Measurements from ENCODE around the gene JARID2. TPM values are rescaled to one million over a fixed set of nuclear protein-coding genes. Genes with fewer than 3 reads are reported as not detected.
A peak's percentile ranks its signal among the peaks of the same experiment; 100 is the strongest.

The JARID2 gene
- total RNA-seq, 4 donors from 2014 or later, result 11.6 to 22.5 (median 16.4) TPM

DNA sequence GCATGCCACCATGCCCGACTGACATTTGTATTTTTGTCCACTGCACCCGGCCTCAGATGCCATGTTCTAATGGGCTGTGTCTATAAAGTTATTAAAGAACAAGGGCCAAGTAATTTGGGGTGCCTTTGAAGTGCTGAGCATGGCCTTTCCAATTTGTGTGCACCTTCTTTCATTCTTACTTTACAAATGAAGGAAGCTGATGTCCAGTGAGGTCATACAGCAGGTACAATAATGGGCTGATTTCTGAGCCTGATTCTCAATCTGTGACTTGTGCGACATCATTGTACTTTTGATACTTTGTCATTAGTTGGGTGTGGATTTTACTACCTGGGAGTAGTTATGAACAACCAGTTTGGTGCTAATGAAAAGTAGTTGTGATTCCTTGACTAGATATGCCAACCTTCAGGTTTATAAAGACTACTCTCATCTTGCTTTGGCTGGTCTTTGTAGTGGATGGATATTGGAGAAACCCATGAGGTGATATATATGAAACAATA is 94.3 kb downstream of the JARID2 start:
- intact Hi-C loops (cut with DNase I; ENCODE audit: low total_unique reads) (no loop called here), in situ Hi-C loops (cut with MboI; ENCODE audit: low sequenced_read_pairs in 4 of 4) (no loop called here)
- no peaks in the 10 kb centered on the region for H3K36me3 ChIP-seq
- ATAC-seq, result no peak
- no peak overlapping the region for H3K27ac ChIP-seq
- no peaks in the 10 kb centered on the region for H3K9me3 ChIP-seq
- no peak for TF ChIP-seq POLR2A (IDR thresholded peaks at IDR 0.05)
- TF ChIP-seq, protein P1, sequence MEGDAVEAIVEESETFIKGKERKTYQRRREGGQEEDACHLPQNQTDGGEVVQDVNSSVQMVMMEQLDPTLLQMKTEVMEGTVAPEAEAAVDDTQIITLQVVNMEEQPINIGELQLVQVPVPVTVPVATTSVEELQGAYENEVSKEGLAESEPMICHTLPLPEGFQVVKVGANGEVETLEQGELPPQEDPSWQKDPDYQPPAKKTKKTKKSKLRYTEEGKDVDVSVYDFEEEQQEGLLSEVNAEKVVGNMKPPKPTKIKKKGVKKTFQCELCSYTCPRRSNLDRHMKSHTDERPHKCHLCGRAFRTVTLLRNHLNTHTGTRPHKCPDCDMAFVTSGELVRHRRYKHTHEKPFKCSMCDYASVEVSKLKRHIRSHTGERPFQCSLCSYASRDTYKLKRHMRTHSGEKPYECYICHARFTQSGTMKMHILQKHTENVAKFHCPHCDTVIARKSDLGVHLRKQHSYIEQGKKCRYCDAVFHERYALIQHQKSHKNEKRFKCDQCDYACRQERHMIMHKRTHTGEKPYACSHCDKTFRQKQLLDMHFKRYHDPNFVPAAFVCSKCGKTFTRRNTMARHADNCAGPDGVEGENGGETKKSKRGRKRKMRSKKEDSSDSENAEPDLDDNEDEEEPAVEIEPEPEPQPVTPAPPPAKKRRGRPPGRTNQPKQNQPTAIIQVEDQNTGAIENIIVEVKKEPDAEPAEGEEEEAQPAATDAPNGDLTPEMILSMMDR (IDR thresholded peaks at IDR 0.05 in 4 of 5, conservative IDR thresholded peaks at IDR 0.05 in 1 of 5), result no peak
- H3K4me3 ChIP-seq, result no peak overlapping the region
- H3K27me3 ChIP-seq, result no peaks in the 10 kb centered on the region
- peaks cover 39 to 42% of the 10 kb centered on the region in 2 donors for H3K4me1 ChIP-seq
- no peak for DNase-seq

DNA sequence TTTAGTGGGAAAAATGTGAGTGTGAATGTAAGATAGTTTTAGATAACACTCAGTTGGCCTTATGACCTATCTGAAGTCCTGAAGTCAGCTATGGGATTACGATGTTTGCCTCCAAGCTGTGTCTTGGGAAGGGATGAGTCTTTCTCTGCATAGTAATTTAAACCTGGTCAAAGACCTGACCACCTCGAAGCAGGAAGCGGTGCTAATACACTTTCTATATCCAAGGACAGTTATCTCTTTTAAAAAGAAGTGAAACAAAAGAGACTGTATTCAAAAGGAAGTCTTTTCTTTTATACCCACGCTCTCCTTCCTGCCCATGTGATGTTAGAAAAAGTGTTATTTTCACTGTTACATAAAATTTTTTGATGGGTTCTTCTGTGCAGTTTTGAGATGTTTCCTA is 94.9 kb downstream of the JARID2 start:
- no peaks in the 10 kb centered on the region for H3K36me3 ChIP-seq
- H3K9me3 ChIP-seq, result no peaks in the 10 kb centered on the region
- TF ChIP-seq, protein P1 (IDR thresholded peaks at IDR 0.05 in 4 of 5, conservative IDR thresholded peaks at IDR 0.05 in 1 of 5), result no peak
- no peak for TF ChIP-seq POLR2A (IDR thresholded peaks at IDR 0.05)
- H3K4me1 ChIP-seq, result peaks cover 38 to 39% of the 10 kb centered on the region in 2 donors
- H3K27ac ChIP-seq, result no peak overlapping the region
- intact Hi-C loops (cut with DNase I; ENCODE audit: low total_unique reads) (no loop called here), in situ Hi-C loops (cut with MboI; ENCODE audit: low sequenced_read_pairs in 4 of 4) (no loop called here)
- no peak overlapping the region for H3K4me3 ChIP-seq
- no peaks in the 10 kb centered on the region for H3K27me3 ChIP-seq
- ATAC-seq, result no peak
- no peak for DNase-seq

DNA sequence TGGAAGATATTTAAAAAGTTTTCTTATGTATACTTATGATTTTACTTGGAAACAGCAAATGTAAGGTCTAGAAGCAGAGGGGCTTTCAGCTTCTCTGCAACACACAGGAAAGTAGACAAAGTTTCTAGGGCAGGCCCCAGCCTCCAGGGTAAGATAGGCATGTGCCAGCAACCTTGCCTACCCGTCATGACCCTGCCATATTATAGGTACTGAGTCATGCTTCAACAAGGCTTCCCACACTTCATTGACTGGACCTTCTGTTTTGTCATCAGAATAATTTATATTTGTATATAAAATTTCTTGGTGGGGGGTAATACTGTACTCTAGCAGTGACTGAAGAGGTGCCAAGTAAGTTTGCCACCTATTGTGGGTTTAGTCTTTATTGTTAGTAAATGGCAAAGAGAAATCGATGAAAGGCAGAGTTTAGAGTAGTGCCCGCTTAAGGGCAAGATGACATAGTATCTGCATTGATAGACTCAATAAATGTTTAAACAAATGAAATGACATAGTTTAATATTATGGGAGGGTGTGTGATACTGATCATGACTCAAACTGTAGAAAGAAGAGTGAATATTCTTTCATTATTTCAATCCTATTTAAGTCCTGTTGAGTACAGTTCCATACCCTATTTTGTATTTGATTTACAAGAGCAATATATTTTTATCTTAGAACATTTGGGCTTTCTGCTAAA is 95.6 kb downstream of the JARID2 start:
- TF ChIP-seq POLR2A (IDR thresholded peaks at IDR 0.05), result no peak
- TF ChIP-seq, protein P1 (IDR thresholded peaks at IDR 0.05 in 4 of 5, conservative IDR thresholded peaks at IDR 0.05 in 1 of 5), result no peak
- H3K4me1 ChIP-seq, result peaks cover 37 to 39% of the 10 kb centered on the region in 2 donors
- in situ Hi-C loops (cut with MboI; ENCODE audit: low sequenced_read_pairs in 4 of 4) (no loop called here), intact Hi-C loops (cut with DNase I; ENCODE audit: low total_unique reads) (no loop called here)
- DNase-seq, result no peak
- H3K4me3 ChIP-seq, result no peak overlapping the region
- no peak overlapping the region for H3K27ac ChIP-seq
- no peaks in the 10 kb centered on the region for H3K27me3 ChIP-seq
- no peaks in the 10 kb centered on the region for H3K36me3 ChIP-seq
- no peaks in the 10 kb centered on the region for H3K9me3 ChIP-seq
- ATAC-seq, result peak; percentile 48 to 71

DNA sequence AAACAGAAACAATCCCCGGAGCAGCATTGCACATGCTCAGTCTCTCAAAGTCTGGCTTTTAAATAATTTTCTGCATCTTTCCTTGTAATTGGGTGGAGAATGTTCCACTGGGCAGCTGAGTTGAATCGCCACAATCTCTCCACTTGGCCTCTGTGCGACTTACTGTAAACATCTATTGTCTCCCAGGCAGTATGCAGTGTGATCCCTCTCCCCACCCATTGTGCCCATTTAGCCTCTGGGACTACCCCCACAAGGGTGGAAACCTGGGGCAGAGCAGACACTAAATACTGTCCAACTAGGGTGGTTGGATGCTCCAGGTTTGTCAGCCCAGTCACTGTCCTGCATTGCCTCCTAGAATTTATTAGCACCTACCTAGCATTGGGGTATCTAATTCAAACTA is 96.2 kb downstream of the JARID2 start:
- Histone ChIP-seq H3K27me3 (no peaks in the 10 kb centered on the region), H3K9me3 (no peaks in the 10 kb centered on the region), H3K4me1 (peaks cover 37 to 39% of the 10 kb centered on the region in 2 donors), H3K36me3 (no peaks in the 10 kb centered on the region), H3K4me3 (no peak overlapping the region), H3K27ac (no peak overlapping the region)
- no peak for TF ChIP-seq POLR2A (IDR thresholded peaks at IDR 0.05)
- TF ChIP-seq, protein P1 (IDR thresholded peaks at IDR 0.05 in 4 of 5, conservative IDR thresholded peaks at IDR 0.05 in 1 of 5), result no peak
- ATAC-seq (no peak), DNase-seq (no peak)
- in situ Hi-C loops (cut with MboI; ENCODE audit: low sequenced_read_pairs in 4 of 4), result no loop called here
- intact Hi-C loops (cut with DNase I; ENCODE audit: low total_unique reads), result no loop called here

Measured in gastrocnemius medialis (tissue), 4 donors.